Ovary (tissue), 3 donors: ENCODE data around the gene ESM1.

Source experiments
- EP300 ChIP-seq: sonication (generic); formaldehyde crosslinking; IDR thresholded peaks from one replicate; pipeline ENCODE4 v1.6.1; 2017; ENCODE audit warnings: antibody characterized with exemption
- TF ChIP-seq, protein P1 (sequence below), 3 donors: fragments of 450-650 bp in 2 of 3; fragments of 200-600 bp in 1 of 3; IDR thresholded peaks; one replicate each; pipeline versions ENCODE4 v1.5.1 to v1.8.0; 2016 to 2022; ENCODE audit warnings: antibody characterized with exemption in 3 of 3, mild to moderate bottlenecking in 1 of 3
- donor health status: DM: no; HTN: no; CAD: no.

DNA sequence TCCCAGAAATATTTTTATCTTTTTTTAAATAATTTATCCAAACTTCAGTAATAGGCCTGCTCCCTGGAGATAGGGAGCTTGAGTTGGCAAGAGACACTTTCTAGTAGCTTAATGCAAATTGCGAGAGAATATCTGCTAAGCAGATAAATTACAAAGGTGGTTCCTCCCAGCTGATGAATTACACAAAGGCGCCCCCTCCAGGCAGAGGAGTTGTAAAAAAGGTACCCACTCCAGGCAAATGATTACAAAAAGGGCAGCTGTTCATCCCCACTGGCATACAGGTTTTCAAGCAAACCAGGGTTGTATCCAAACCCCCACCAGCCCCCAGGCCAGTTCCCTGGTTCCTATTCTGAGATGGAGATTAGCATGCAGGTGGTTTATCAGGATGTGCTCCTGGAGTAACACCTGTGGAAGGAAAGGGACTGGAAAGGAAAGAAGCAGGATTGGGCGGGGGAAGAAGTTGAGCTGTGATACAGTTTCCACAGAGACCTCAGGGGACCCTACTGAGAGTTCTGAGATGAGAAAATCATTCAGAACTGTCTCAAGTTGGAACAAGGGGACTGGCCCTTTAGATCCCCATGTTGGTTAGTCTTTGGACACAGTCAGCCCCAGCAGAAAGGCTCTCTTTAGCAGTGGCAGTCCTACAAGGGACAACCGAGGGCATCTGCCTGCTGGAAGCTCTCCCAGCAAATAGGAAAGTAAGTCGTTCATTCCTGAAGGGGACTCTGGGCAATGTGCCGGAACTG, 25.5 kb downstream of the ESM1 start:
- TF ChIP-seq EP300: no peak
- TF ChIP-seq, protein P1, sequence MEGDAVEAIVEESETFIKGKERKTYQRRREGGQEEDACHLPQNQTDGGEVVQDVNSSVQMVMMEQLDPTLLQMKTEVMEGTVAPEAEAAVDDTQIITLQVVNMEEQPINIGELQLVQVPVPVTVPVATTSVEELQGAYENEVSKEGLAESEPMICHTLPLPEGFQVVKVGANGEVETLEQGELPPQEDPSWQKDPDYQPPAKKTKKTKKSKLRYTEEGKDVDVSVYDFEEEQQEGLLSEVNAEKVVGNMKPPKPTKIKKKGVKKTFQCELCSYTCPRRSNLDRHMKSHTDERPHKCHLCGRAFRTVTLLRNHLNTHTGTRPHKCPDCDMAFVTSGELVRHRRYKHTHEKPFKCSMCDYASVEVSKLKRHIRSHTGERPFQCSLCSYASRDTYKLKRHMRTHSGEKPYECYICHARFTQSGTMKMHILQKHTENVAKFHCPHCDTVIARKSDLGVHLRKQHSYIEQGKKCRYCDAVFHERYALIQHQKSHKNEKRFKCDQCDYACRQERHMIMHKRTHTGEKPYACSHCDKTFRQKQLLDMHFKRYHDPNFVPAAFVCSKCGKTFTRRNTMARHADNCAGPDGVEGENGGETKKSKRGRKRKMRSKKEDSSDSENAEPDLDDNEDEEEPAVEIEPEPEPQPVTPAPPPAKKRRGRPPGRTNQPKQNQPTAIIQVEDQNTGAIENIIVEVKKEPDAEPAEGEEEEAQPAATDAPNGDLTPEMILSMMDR (IDR thresholded peaks at IDR 0.05): no peak
